NCI-H774 (cell line): ENCODE data around the gene PYHIN1.

ENCODE experiments used
- DNase-seq: peaks from one replicate; lab custom pipeline; 2025; lab: John Stamatoyannopoulos, UW

PYHIN1 gene

GRCh38 chr1:158931055-158931737 lies at the start of gene PYHIN1:
PYHIN1 (plus strand) TSS chr1:158931552; CDS start chr1:158936911, 5,359 bp downstream.
- no peak for DNase-seq

- no peak for DNase-seq
Observed at GRCh38 chr1:158893654-158894053, 37.7 kb upstream of the PYHIN1 start.

GRCh38 chr1:158898722-158899121 lies 32.6 kb upstream of the PYHIN1 start:
- no peak for DNase-seq

- DNase-seq = no peak
Observed at GRCh38 chr1:158901623-158902022, 29.7 kb upstream of the PYHIN1 start.

- DNase-seq = no peak
Observed at GRCh38 chr1:158916085-158916484, 15.3 kb upstream of the PYHIN1 start.

- no peak for DNase-seq
Observed at GRCh38 chr1:158924677-158925076, 6.7 kb upstream of the PYHIN1 start.

GRCh38 chr1:158930504-158930903 lies 848 bp upstream of the PYHIN1 start:
- DNase-seq = no peak

- no peak for DNase-seq
Observed at GRCh38 chr1:158932171-158932570, 819 bp downstream of the PYHIN1 start.

GRCh38 chr1:158933621-158934020 lies 2.3 kb downstream of the PYHIN1 start:
- no peak for DNase-seq

GRCh38 chr1:158939180-158939579 lies 7.8 kb downstream of the PYHIN1 start:
- no peak for DNase-seq

GRCh38 chr1:158941317-158941716 lies 10.0 kb downstream of the PYHIN1 start:
- no peak for DNase-seq

- no peak for DNase-seq
Observed at GRCh38 chr1:158942490-158942889, 11.1 kb downstream of the PYHIN1 start.

GRCh38 chr1:158943059-158943458 lies 11.7 kb downstream of the PYHIN1 start:
- no peak for DNase-seq

- DNase-seq = no peak
Observed at GRCh38 chr1:158945061-158945460, 13.7 kb downstream of the PYHIN1 start.

GRCh38 chr1:158946785-158947184 lies 15.4 kb downstream of the PYHIN1 start:
- no peak for DNase-seq

GRCh38 chr1:158951956-158952355 lies 20.6 kb downstream of the PYHIN1 start:
- DNase-seq = peak; percentile 72

- DNase-seq = no peak
Observed at GRCh38 chr1:158952416-158952815, 21.1 kb downstream of the PYHIN1 start.

- no peak for DNase-seq
Observed at GRCh38 chr1:158961178-158961577, 29.8 kb downstream of the PYHIN1 start.

GRCh38 chr1:158962983-158963382 lies 31.6 kb downstream of the PYHIN1 start:
- DNase-seq = no peak

GRCh38 chr1:158969166-158969565 lies 37.8 kb downstream of the PYHIN1 start:
- DNase-seq = no peak

- no peak for DNase-seq
Observed at GRCh38 chr1:158969855-158970254, 38.5 kb downstream of the PYHIN1 start.

- no peak for DNase-seq
Observed at GRCh38 chr1:158972841-158973240, 41.5 kb downstream of the PYHIN1 start.

- DNase-seq = no peak
Observed at GRCh38 chr1:158976219-158976618, 44.9 kb downstream of the PYHIN1 start.

- no peak for DNase-seq
Observed at GRCh38 chr1:158978730-158979129, 47.4 kb downstream of the PYHIN1 start.
